HEK293 (cell line): ENCODE data around the gene BANF2.

Experiments
- ZNF274 ChIP-seq, 2 experiments: fragments of 200-500 bp in 1 of 2; fragments of 450-650 bp in 1 of 2; sonication (Bioruptor generic) in 1 of 2; formaldehyde crosslinking in 1 of 2; IDR thresholded peaks; 2 replicates each; pipeline versions ENCODE4 v1.5.1 to v1.6.1; 2014 to 2016; ENCODE audit warnings: borderline replicate concordance in 1 of 2, inconsistent platforms in 1 of 2, low read length in 1 of 2, missing biosample characterization in 1 of 2, missing genetic modification characterization in 1 of 2
- ZNF350 ChIP-seq: fragments of 450-650 bp; formaldehyde crosslinking; IDR thresholded peaks from 2 replicates; pipeline ENCODE4 v1.5.0; 2017; ENCODE audit warnings: missing biosample characterization, mild to moderate bottlenecking, missing genetic modification characterization
- ZNF510 ChIP-seq: fragments of 450-650 bp; formaldehyde crosslinking; IDR thresholded peaks from 2 replicates; pipeline ENCODE4 v1.5.1; 2018; ENCODE audit warnings: mild to moderate bottlenecking, missing genetic modification characterization, missing biosample characterization; ENCODE audit not compliant: insufficient replicate concordance
- TF ChIP-seq, protein P1 (sequence below): fragments of 450-650 bp; formaldehyde crosslinking; IDR thresholded peaks from 2 replicates; pipeline ENCODE4 v1.5.1; 2016; ENCODE audit warnings: missing biosample characterization, missing genetic modification characterization
- TF ChIP-seq, protein P2 (sequence below): fragments of 450-650 bp; formaldehyde crosslinking; IDR thresholded peaks from 2 replicates; pipeline ENCODE4 v1.5.1; 2016; ENCODE audit warnings: missing biosample characterization, missing genetic modification characterization

DNA sequence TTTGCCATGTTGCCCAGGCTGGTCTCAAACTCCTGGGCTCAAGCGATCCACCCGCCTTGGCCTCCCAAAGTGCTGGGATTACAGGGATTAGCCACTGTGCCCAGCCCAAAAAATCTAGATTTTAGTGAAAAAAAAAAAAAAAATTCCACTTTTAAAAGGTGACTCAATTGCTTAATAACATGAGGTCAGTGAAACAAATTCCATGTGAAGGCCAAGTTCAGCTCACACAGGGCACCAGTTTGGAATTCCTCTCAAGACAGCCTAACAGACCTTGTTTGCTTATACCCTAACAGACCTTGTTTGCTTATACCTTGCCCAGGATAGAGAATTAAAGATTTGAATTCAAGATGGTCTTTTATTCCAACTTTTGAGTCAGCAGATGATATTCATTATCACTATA is 22.8 kb upstream of the BANF2 start:
- TF ChIP-seq, protein P1, sequence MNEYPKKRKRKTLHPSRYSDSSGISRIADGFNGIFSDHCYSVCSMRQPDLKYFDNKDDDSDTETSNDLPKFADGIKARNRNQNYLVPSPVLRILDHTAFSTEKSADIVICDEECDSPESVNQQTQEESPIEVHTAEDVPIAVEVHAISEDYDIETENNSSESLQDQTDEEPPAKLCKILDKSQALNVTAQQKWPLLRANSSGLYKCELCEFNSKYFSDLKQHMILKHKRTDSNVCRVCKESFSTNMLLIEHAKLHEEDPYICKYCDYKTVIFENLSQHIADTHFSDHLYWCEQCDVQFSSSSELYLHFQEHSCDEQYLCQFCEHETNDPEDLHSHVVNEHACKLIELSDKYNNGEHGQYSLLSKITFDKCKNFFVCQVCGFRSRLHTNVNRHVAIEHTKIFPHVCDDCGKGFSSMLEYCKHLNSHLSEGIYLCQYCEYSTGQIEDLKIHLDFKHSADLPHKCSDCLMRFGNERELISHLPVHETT (tag by site-specific recombination), result no peak
- TF ChIP-seq, protein P2, sequence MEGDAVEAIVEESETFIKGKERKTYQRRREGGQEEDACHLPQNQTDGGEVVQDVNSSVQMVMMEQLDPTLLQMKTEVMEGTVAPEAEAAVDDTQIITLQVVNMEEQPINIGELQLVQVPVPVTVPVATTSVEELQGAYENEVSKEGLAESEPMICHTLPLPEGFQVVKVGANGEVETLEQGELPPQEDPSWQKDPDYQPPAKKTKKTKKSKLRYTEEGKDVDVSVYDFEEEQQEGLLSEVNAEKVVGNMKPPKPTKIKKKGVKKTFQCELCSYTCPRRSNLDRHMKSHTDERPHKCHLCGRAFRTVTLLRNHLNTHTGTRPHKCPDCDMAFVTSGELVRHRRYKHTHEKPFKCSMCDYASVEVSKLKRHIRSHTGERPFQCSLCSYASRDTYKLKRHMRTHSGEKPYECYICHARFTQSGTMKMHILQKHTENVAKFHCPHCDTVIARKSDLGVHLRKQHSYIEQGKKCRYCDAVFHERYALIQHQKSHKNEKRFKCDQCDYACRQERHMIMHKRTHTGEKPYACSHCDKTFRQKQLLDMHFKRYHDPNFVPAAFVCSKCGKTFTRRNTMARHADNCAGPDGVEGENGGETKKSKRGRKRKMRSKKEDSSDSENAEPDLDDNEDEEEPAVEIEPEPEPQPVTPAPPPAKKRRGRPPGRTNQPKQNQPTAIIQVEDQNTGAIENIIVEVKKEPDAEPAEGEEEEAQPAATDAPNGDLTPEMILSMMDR, result no peak
- TF ChIP-seq ZNF510 (tag by site-specific recombination) (no peak), ZNF350 (tag by site-specific recombination) (no peak), ZNF274 (IDR thresholded peaks at IDR 0.05; ENCODE audit: low read length) (no peak), ZNF274 (tag by site-specific recombination; IDR thresholded peaks at IDR 0.05; ENCODE audit: borderline replicate concordance) (no peak)
